GM12872 (cell line): ENCODE results near the gene MYL2.

ENCODE experiments used
- TF ChIP-seq, protein P1 (sequence below): IDR thresholded peaks from 3 replicates; pipeline ENCODE4 v1.5.1; 2011; ENCODE audit warnings: low read depth, mild to moderate bottlenecking, low read length, moderate library complexity; ENCODE audit not compliant: insufficient read depth

MYL2 gene

DNA sequence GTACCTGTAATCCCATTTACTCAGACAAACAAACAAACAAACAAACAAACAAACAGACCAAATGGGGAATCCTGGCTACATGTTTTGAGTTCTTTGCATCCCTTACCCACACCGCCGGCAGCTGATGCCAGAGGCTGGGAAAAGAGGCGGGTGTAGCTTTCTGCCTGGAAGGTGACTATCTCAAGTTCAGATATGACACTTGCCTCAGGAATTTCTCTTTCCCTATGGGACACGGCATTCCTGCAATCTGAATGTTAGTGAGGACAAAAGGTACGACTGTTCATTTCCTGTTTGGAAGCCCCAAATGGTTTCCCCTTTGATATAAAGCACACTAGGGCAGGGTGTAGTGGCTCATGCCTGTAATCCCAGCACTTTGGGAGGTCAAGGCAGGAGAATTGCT, 2.9 kb downstream of the MYL2 start:
- TF ChIP-seq, protein P1, sequence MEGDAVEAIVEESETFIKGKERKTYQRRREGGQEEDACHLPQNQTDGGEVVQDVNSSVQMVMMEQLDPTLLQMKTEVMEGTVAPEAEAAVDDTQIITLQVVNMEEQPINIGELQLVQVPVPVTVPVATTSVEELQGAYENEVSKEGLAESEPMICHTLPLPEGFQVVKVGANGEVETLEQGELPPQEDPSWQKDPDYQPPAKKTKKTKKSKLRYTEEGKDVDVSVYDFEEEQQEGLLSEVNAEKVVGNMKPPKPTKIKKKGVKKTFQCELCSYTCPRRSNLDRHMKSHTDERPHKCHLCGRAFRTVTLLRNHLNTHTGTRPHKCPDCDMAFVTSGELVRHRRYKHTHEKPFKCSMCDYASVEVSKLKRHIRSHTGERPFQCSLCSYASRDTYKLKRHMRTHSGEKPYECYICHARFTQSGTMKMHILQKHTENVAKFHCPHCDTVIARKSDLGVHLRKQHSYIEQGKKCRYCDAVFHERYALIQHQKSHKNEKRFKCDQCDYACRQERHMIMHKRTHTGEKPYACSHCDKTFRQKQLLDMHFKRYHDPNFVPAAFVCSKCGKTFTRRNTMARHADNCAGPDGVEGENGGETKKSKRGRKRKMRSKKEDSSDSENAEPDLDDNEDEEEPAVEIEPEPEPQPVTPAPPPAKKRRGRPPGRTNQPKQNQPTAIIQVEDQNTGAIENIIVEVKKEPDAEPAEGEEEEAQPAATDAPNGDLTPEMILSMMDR: no peak

- TF ChIP-seq, protein P1: no peak
Measured at GRCh38 chr12:110916295-110916875, 4.0 kb downstream of the MYL2 start.

DNA sequence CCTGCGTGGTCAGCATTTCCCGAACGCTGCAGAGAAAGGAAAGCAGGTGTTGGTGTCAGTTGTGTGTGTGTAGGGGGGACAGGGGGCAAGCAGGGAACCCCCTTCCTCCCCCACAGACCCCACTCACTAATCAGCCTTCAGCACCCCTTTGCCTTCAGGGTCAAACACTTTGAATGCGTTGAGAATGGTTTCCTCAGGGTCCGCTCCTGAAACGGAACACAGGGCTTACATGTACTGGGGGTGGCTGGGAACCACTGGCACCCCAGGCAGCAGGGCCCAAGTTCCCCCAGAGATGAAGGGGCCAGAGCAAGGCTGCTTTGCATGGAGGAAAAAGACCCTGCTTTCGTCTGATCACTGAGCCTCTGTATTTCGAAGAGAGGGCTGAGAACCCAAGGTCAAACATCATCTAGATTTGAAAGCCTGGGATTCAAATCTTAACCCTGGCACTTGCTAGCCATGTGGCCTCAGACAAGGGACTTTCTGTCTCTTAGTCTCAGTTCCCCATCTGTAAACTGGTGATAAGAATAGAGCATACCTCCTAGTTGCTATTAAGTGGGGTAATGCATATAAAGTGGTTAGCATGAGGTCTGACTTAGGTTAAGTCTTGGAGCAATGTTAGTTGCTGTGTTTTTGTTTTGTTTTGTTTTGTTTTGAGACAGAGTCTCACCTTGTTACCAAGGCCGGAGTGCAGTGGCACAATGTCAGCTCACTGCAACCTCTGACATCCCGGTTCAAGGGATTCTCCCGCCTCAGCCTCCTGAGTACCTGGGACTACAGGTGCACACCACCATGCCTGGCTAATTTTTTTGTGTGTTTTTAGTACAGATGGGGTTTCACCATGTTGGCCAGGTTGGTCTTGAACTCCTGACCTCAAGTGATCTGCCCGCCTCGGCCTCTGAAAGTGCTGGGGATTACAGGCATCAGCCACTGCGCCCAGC, 7.0 kb downstream of the MYL2 start:
- TF ChIP-seq, protein P1: no peak

DNA sequence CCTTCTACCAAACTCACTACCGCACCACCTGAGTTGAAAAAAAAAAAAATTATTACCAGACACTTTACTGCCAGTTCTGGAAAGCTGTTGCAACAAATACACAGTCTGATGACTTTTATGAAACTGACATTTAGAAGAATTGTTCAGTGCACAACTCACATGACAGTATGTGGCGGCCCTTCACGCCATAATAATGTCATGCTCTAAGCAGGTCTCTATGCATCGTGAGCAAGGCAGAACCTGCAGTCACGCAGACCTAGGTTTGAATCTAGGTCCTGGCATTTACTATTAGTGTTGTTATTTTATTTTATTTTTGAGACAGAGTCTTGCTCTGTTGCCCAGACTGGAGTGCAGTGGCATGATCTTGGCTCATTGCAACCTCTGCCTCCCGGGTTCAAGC, 8.1 kb downstream of the MYL2 start:
- TF ChIP-seq, protein P1: no peak

DNA sequence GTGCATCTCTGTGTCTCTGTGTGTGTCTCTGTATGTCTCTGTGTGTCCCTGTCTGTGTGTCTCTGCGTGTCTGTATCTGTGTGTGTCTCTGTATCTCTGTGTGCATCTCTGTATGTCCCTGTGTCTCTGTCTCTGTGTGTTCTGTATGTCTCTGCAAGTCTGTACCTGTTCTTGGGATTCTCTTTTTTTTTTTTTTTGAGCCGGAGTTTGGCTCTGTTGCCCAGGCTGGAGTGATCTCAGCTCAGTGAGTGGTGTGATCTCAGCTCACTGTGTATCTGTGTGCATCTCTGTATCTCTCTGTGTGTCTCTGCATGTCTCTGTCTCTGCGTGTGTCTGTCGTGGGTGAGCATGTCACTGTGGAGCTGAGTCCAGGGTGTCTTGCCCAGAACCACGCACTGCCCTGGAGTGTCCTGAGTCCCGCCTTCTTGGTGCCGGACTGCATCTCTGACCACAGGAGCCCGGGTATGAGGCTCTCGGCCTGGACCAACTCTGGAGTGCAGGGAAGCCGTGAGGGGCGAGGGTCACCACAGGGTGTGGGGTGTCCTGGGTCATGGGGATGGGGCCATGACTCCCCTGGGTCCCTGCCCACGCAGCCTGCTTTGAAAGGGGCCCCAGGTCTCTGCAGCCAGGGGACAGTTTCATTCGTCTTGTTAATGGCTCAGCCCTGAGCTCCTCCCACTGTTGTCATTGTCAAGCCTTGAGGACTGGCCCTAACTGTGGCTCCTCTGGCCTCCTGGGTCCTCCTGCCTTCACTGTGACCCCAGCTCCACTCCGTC, 11.8 kb downstream of the MYL2 start:
- TF ChIP-seq, protein P1: no peak

DNA sequence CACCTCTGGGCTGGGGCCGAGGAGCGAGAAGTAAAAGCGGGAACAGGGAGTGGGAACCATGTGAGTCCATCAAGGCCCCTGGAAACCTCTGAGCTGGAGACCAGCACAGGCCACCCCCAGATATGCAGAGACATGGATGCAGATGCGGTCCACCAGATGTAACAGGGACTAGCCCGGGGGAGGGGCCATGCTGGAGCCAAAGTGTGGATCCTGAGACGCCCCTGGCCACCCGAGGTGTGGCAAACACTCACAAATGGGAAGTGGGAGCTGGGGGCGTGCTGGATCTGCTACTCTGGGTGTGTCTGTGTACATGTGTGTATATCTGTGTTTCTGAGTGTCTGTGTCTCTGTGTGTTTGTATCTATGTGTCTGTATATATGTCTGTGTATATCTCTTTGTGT, 12.8 kb downstream of the MYL2 start:
- TF ChIP-seq, protein P1: no peak

DNA sequence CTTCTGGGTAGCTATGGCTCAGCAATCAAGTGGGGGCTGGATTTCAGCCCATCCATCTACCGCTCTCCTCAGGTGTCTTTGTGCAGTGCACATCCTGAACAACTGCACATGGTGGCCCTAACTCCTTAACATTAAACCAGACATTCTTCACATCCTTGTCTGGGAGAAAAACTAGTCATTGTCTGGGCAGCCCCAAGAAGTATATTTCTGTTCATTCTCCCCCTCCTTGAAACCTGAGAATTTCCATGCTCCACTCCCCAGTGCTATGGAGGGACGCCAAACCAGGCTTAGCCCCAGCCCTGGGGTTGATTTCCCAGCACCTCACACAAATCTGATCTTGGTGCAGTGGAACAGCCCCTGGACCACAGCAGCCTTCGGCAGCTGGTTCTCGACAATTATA, 13.4 kb downstream of the MYL2 start:
- TF ChIP-seq, protein P1: no peak
